Kidney epithelial cell (primary cell): ENCODE results near the gene ANKRD34A. TPM values are rescaled to one million over a fixed set of nuclear protein-coding genes. Genes with fewer than 3 reads are reported as not detected.
A peak's percentile ranks its signal among the peaks of the same experiment; 100 is the strongest.

Source experiments
- DNase-seq: peaks from one replicate; pipeline ENCODE4 v3.0.0-alpha.2; 2010; ENCODE audit warnings: low read depth
- H3K27me3 ChIP-seq: 2 replicates; pipeline ENCODE4 v1.6.0; 2011; ENCODE audit warnings: low read length; ENCODE audit not compliant: control insufficient read depth, insufficient read depth
- H3K36me3 ChIP-seq: 2 replicates; pipeline ENCODE4 v1.5.1; 2011; ENCODE audit warnings: low read length; ENCODE audit not compliant: control insufficient read depth, insufficient read depth
- H3K4me3 ChIP-seq: 2 replicates; pipeline ENCODE4 v1.5.1; 2011; ENCODE audit warnings: low read depth, mild to moderate bottlenecking, control low read depth, low read length
- CTCF ChIP-seq: IDR thresholded peaks from 2 replicates; pipeline ENCODE4 v1.5.1; 2011; ENCODE audit warnings: mild to moderate bottlenecking, moderate library complexity, low read length, control low read depth, inconsistent platforms; ENCODE audit not compliant: insufficient read depth, poor library complexity, severe bottlenecking
- total RNA-seq: library from RNA; depleted of rRNA; stranded (reverse); fragments of >200 nt; gene quantifications from 2 replicates; pipeline ENCODE4 v1.2.3, GENCODE V29; 2015

The ANKRD34A gene
- total RNA-seq, 1 donor from 2014 or later: 0.46 TPM

- TF ChIP-seq CTCF: no peak
- H3K36me3 ChIP-seq: no peaks in the 10 kb centered on the region
- DNase-seq: no peak
- no peaks in the 10 kb centered on the region for H3K27me3 ChIP-seq
- no peak overlapping the region for H3K4me3 ChIP-seq
Observed at GRCh38 chr1:145967288-145967687, 2.9 kb upstream of the ANKRD34A start.

- Histone ChIP-seq H3K36me3 (no peaks in the 10 kb centered on the region), H3K4me3 (peak overlapping the region; percentile 76), H3K27me3 (no peaks in the 10 kb centered on the region)
- no peak for DNase-seq
- no peak for TF ChIP-seq CTCF
Observed at GRCh38 chr1:145965119-145965744, 857 bp upstream of the ANKRD34A start.

GRCh38 chr1:145963265-145964019 lies 933 bp downstream of the ANKRD34A start:
- Histone ChIP-seq H3K27me3 (no peaks in the 10 kb centered on the region), H3K36me3 (no peaks in the 10 kb centered on the region), H3K4me3 (peak overlapping the region; percentile 76)
- no peak for TF ChIP-seq CTCF
- peak; percentile 49 for DNase-seq

- DNase-seq: no peak
- Histone ChIP-seq H3K36me3 (no peaks in the 10 kb centered on the region), H3K27me3 (no peaks in the 10 kb centered on the region), H3K4me3 (peak overlapping the region; percentile 56)
- no peak for TF ChIP-seq CTCF
Observed at GRCh38 chr1:145962157-145963102, 1.9 kb downstream of the ANKRD34A start.

GRCh38 chr1:145961425-145962156 lies 2.8 kb downstream of the ANKRD34A start:
- no peak for TF ChIP-seq CTCF
- peak overlapping the region; percentile 56 for H3K4me3 ChIP-seq
- H3K36me3 ChIP-seq: no peaks in the 10 kb centered on the region
- DNase-seq: no peak
- no peaks in the 10 kb centered on the region for H3K27me3 ChIP-seq
